ENCODE data around the gene TMEM9B.

DNA sequence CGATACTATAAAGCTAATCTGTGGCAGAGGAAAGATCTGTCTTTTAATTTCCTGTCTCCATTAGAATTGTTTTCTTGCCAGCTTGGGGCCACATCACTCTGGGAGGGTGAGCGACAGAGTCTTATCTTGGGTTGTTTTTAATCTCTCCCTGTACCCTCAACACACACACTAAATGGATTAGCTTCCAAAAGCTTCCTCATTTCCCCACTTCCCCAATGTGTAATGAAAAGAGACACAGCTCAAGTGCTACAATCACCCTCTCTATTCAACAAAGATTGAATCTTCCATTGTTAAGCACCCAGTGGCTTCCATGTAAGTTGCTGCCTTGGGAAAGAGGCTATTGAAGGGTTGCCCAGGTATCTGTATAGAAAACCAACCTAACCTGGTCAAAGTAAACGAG, 15.4 kb downstream of the TMEM9B start:
- no peak for TF ChIP-seq POLR2AphosphoS5 (IDR thresholded peaks at IDR 0.05; ENCODE audit: insufficient read depth in 1 of 2, low read depth in 1 of 2)
- TF ChIP-seq, protein P1, sequence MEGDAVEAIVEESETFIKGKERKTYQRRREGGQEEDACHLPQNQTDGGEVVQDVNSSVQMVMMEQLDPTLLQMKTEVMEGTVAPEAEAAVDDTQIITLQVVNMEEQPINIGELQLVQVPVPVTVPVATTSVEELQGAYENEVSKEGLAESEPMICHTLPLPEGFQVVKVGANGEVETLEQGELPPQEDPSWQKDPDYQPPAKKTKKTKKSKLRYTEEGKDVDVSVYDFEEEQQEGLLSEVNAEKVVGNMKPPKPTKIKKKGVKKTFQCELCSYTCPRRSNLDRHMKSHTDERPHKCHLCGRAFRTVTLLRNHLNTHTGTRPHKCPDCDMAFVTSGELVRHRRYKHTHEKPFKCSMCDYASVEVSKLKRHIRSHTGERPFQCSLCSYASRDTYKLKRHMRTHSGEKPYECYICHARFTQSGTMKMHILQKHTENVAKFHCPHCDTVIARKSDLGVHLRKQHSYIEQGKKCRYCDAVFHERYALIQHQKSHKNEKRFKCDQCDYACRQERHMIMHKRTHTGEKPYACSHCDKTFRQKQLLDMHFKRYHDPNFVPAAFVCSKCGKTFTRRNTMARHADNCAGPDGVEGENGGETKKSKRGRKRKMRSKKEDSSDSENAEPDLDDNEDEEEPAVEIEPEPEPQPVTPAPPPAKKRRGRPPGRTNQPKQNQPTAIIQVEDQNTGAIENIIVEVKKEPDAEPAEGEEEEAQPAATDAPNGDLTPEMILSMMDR (IDR thresholded peaks at IDR 0.05): no peak
